Inflammatory macrophage treated with lipopolysaccharide for 4 hours (primary cell): ENCODE measurements around the gene MTAP.

ENCODE experiments used
- DNase-seq: peaks from one replicate; pipeline ENCODE4 v3.0.0-alpha.2; 2020

The MTAP gene

GRCh38 chr9:21972361-21972760 is 169.9 kb downstream of the MTAP start:
- DNase-seq, result no peak

GRCh38 chr9:21974343-21974721 is 171.9 kb downstream of the MTAP start:
- no peak for DNase-seq

- DNase-seq, result peak; percentile 61
Measured at GRCh38 chr9:21974722-21975409, 172.4 kb downstream of the MTAP start.

GRCh38 chr9:21976334-21976875 is 174.0 kb downstream of the MTAP start:
- DNase-seq, result no peak

- no peak for DNase-seq
Measured at GRCh38 chr9:21982391-21982790, 180.0 kb downstream of the MTAP start.

- peak; percentile 68 for DNase-seq
Measured at GRCh38 chr9:21982861-21983560, 180.6 kb downstream of the MTAP start.

- DNase-seq, result peak; percentile 90
Measured at GRCh38 chr9:21983561-21983935, 181.1 kb downstream of the MTAP start.

- DNase-seq, result peak; percentile 73
Measured at GRCh38 chr9:21984101-21984500, 181.7 kb downstream of the MTAP start.

- no peak for DNase-seq
Measured at GRCh38 chr9:21985964-21986667, 183.7 kb downstream of the MTAP start.
